Spinal cord (tissue), 10 donors: ENCODE measurements around the gene HARS2. TPM values are rescaled to one million over a fixed set of nuclear protein-coding genes. Genes with fewer than 3 reads are reported as not detected.
"Not testable (repeated sequence)": the region's sequence is repeated elsewhere in the genome, so short reads cannot be mapped to it uniquely, and the experiment has no call there.

Experiments
- DNase-seq, 6 donors: peaks; one replicate each; pipeline versions ENCODE4 v3.0.0 to v3.0.0-alpha.2; 2013 to 2015; ENCODE audit warnings: low spot score in 6 of 6, low read depth in 4 of 6
- H3K27ac ChIP-seq: one replicate; pipeline ENCODE4 v1.5.1; 2013; ENCODE audit warnings: low read depth, low read length, control low read depth
- H3K27me3 ChIP-seq: one replicate; pipeline ENCODE4 v1.6.1; 2013; ENCODE audit warnings: low read length; ENCODE audit not compliant: control insufficient read depth, insufficient read depth
- H3K36me3 ChIP-seq: one replicate; pipeline ENCODE4 v1.6.1; 2013; ENCODE audit warnings: low read length; ENCODE audit not compliant: control insufficient read depth, insufficient read depth
- H3K4me1 ChIP-seq: one replicate; pipeline ENCODE4 v1.6.1; 2013; ENCODE audit warnings: low read length; ENCODE audit not compliant: control insufficient read depth, insufficient read depth
- H3K4me3 ChIP-seq: one replicate; pipeline ENCODE4 v1.5.1; 2013; ENCODE audit warnings: low read depth, low read length, control low read depth
- H3K9me3 ChIP-seq: one replicate; pipeline ENCODE4 v1.6.1; 2013; ENCODE audit warnings: low read length; ENCODE audit not compliant: control insufficient read depth, insufficient read depth
- WGBS: methylation state at CpG from one replicate; pipeline ENCODE4 v1.1.5; 2013; ENCODE audit warnings: missing lambda C conversion rate; ENCODE audit not compliant: insufficient coverage; 5-methylcytosine and 5-hydroxymethylcytosine counted together
- polyA plus RNA-seq, 2 donors: library from polyadenylated mRNA; unstranded; fragments of 120-200 nt; gene quantifications; one replicate each; pipeline ENCODE4 v1.2.1, GENCODE V29; 2013; ENCODE audit not compliant: insufficient read length in 2 of 2
- total RNA-seq, 2 donors: library from RNA; depleted of rRNA in 1 of 2; stranded (reverse); fragments of 120-200 nt in 1 of 2; fragments of >200 nt in 1 of 2; gene quantifications; one replicate each; pipeline versions ENCODE4 v1.2.3 to v1.2.4, GENCODE V29; 2013 to 2014
- donor health status: healthy.

The HARS2 gene
- total and polyA plus RNA-seq, 4 donors = 24.7 to 45.9 (median 36.7) TPM

- peaks cover 69% of the 10 kb centered on the region for H3K36me3 ChIP-seq
- H3K27ac ChIP-seq, H3K4me1 ChIP-seq, H3K27me3 ChIP-seq, H3K4me3 ChIP-seq, H3K9me3 ChIP-seq, DNase-seq: not testable (repeated sequence)
- WGBS = no CpG with 5 or more reads among the region's 4 CpGs
Measured at GRCh38 chr5:140671035-140671434, 20.2 kb upstream of the HARS2 start.

- H3K4me1 ChIP-seq = no peaks in the 10 kb centered on the region
- no peak overlapping the region for H3K27ac ChIP-seq
- H3K4me3 ChIP-seq = no peak overlapping the region
- no peaks in the 10 kb centered on the region for H3K27me3 ChIP-seq
- whole genome bisulfite sequencing = 97% methylated on average over 5 of the region's 7 CpGs
- H3K36me3 ChIP-seq = peaks cover 75% of the 10 kb centered on the region
- no peaks in the 10 kb centered on the region for H3K9me3 ChIP-seq
- peak in 1 of 6 donors; percentile 12 for DNase-seq
Measured at GRCh38 chr5:140671472-140672125, 19.7 kb upstream of the HARS2 start.

- Histone ChIP-seq H3K4me1 (no peaks in the 10 kb centered on the region), H3K4me3 (no peak overlapping the region), H3K27ac (no peak overlapping the region), H3K27me3 (no peaks in the 10 kb centered on the region), H3K36me3 (peaks cover 85% of the 10 kb centered on the region), H3K9me3 (no peaks in the 10 kb centered on the region)
- WGBS = 28% methylated on average over 67 of the region's 70 CpGs
- DNase-seq = peak in 2 of 6 donors; percentile 11 to 16
Measured at GRCh38 chr5:140672455-140673186, 18.6 kb upstream of the HARS2 start.

- no peak for DNase-seq
- H3K27me3 ChIP-seq = no peaks in the 10 kb centered on the region
- 85% methylated on average over 30 of the region's 45 CpGs for WGBS
- H3K4me1 ChIP-seq = no peaks in the 10 kb centered on the region
- no peaks in the 10 kb centered on the region for H3K9me3 ChIP-seq
- no peak within 1 kb of the TSS for H3K4me3 ChIP-seq
- no peak within 1 kb of the TSS for H3K27ac ChIP-seq
- H3K36me3 ChIP-seq = peaks cover 84% of the 10 kb centered on the region
Measured at GRCh38 chr5:140673187-140673976, 17.9 kb upstream of the HARS2 start, which contains the start of gene DND1. Gene DND1, minus strand, starts transcription at chr5:140673576. Its CDS starts 34 bp downstream, at chr5:140673542.

- WGBS = no CpG with 5 or more reads among the region's 2 CpGs
- H3K36me3 ChIP-seq = peaks cover 84% of the 10 kb centered on the region
Measured at GRCh38 chr5:140674211-140674610, 17.0 kb upstream of the HARS2 start.

GRCh38 chr5:140674629-140675028 is 16.6 kb upstream of the HARS2 start:
- H3K4me1 ChIP-seq = no peaks in the 10 kb centered on the region
- no peaks in the 10 kb centered on the region for H3K27me3 ChIP-seq
- no peaks in the 10 kb centered on the region for H3K9me3 ChIP-seq
- 96% methylated on average over 4 of the region's 4 CpGs for WGBS
- no peak for DNase-seq
- H3K4me3 ChIP-seq = no peak overlapping the region
- H3K27ac ChIP-seq = no peak overlapping the region
- peaks cover 84% of the 10 kb centered on the region for H3K36me3 ChIP-seq

More at GRCh38 chr5:140674211-140674610, 17.0 kb upstream of the HARS2 start:
- Histone ChIP-seq H3K4me1 (no peaks in the 10 kb centered on the region), H3K27me3 (no peaks in the 10 kb centered on the region), H3K9me3 (no peaks in the 10 kb centered on the region), H3K27ac (no peak overlapping the region), H3K4me3 (no peak overlapping the region)
- DNase-seq = no peak

GRCh38 chr5:140677947-140678346 is 13.3 kb upstream of the HARS2 start:
- Histone ChIP-seq H3K9me3 (no peaks in the 10 kb centered on the region), H3K4me3 (no peak overlapping the region), H3K36me3 (peaks cover 74% of the 10 kb centered on the region), H3K4me1 (no peaks in the 10 kb centered on the region), H3K27me3 (no peaks in the 10 kb centered on the region), H3K27ac (no peak overlapping the region)
- no peak for DNase-seq
- 97% methylated on average over 2 of the region's 3 CpGs for WGBS

- no peak for DNase-seq
- 100% methylated on average over 2 of the region's 7 CpGs for WGBS
- Histone ChIP-seq H3K4me1 (no peaks in the 10 kb centered on the region), H3K27me3 (no peaks in the 10 kb centered on the region), H3K27ac (no peak overlapping the region), H3K36me3 (peaks cover 72% of the 10 kb centered on the region), H3K9me3 (no peaks in the 10 kb centered on the region), H3K4me3 (no peak overlapping the region)
Measured at GRCh38 chr5:140678993-140679392, 12.3 kb upstream of the HARS2 start.

- no peak for DNase-seq
- no peaks in the 10 kb centered on the region for H3K27me3 ChIP-seq
- peak overlapping the region; percentile 95 for H3K4me3 ChIP-seq
- H3K4me1 ChIP-seq = peaks cover 26% of the 10 kb centered on the region
- H3K27ac ChIP-seq = peak overlapping the region; percentile 79
- WGBS = 78% methylated on average over 4 of the region's 8 CpGs
- no peaks in the 10 kb centered on the region for H3K9me3 ChIP-seq
- H3K36me3 ChIP-seq = peaks cover 31% of the 10 kb centered on the region
Measured at GRCh38 chr5:140690376-140690932, 801 bp upstream of the HARS2 start.
